ENCODE measurements around the gene UGT1A1. TPM values are rescaled to one million over a fixed set of nuclear protein-coding genes. Genes with fewer than 3 reads are reported as not detected.

UGT1A1 gene
- total and polyA plus RNA-seq, 2 donors (not counting 1 experiment from before 2014, with no cell fraction given) = not detected

DNA sequence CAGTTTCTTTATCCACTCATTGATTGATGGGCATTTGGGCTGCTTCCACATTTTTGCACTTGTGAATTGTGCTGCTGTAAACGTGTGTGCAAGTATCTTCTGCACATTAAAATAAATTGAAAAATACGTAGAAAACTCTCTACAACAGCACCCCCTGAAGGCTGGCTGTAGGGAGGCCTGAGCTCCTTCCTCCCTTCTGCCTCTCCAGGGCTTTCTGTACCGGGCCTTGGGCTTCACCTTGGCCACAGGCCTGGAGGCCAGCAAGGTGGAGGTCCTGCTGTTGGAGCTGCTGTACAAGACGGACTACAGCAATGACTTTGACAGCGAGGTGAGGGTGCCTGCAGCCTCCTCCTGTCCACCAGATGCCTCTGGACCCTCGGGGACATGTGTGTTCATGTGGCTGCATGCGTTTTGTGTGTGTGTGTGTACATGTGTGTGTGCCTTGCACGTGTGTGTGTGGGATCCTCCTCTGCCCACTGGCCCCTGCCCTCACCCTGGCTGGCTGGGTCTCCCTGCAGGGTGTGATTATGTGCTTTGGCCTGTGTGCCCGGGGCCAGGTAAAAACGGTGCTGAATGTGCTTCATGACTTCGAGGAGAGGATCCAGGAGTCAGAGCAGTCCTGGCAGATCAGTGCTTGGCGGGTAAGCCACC is 47.3 kb downstream of the UGT1A1 start:
- Histone ChIP-seq H3K9me3 (ENCODE audit: control extremely low read depth in 1 of 3, control insufficient read depth in 2 of 3, insufficient read depth in 1 of 3, low read length in 2 of 3) (no peaks in the 10 kb centered on the region), H3K4me1 (ENCODE audit: control insufficient read depth in 2 of 2, insufficient read depth in 2 of 2, low read length in 2 of 2) (no peaks in the 10 kb centered on the region), H3K36me3 (replicated peaks in 1 of 2; ENCODE audit: control extremely low read depth in 1 of 2, control insufficient read depth in 1 of 2, extremely low read depth in 1 of 2, insufficient read depth in 2 of 2, low read length in 1 of 2) (no peaks in the 10 kb centered on the region), H3K27me3 (replicated peaks in 1 of 4; ENCODE audit: control extremely low read depth in 1 of 4, control insufficient read depth in 3 of 4, insufficient read depth in 4 of 4, low read length in 3 of 4) (peaks cover 0 to 14% (median 0%) of the 10 kb centered on the region in 4 experiments), H3K4me2 (replicated peaks; ENCODE audit: low read depth, low read length, poor library complexity, severe bottlenecking) (no peak overlapping the region), H3K27ac (ENCODE audit: low read length in 2 of 2) (no peak overlapping the region), H4K20me1 (ENCODE audit: control insufficient read depth, insufficient read depth, low read length, poor library complexity, severe bottlenecking) (no peaks in the 10 kb centered on the region), H3K4me3 (ENCODE audit: control extremely low read depth in 1 of 5, extremely low read depth in 1 of 5, insufficient read depth in 1 of 5, low read depth in 2 of 5, low read length in 4 of 5) (no peak overlapping the region), H3K9ac (ENCODE audit: low read length) (no peak overlapping the region), H2AFZ (ENCODE audit: insufficient read depth, low read depth, low read length, poor library complexity, severe bottlenecking) (no peak overlapping the region), H3K79me2 (ENCODE audit: control insufficient read depth, insufficient read depth, low read length) (no peaks in the 10 kb centered on the region)
- ChIA-PET POLR2A (no interaction called here), CTCF (no interaction called here)
- H3K4me1 Mint-ChIP-seq = no peaks in the 10 kb centered on the region
- no peak overlapping the region for H3K4me3 Mint-ChIP-seq
- H3K27me3 Mint-ChIP-seq = peaks cover 32% of the 10 kb centered on the region
- 90% methylated on average over 9 of the region's 12 CpGs for WGBS (ENCODE audit: insufficient coverage)
- intact Hi-C loops (cut with micrococcal nuclease) = no loop called here
- no peak for DNase-seq
- no peak for ATAC-seq (ENCODE audit: low read depth)
- H3K27ac Mint-ChIP-seq = no peak overlapping the region
- no peak for TF ChIP-seq EZH2 (IDR thresholded peaks at IDR 0.05; ENCODE audit: borderline replicate concordance, insufficient read depth, low read depth, low read length, poor library complexity, severe bottlenecking)
- no peaks in the 10 kb centered on the region for H3K9me3 Mint-ChIP-seq (ENCODE audit: insufficient read depth)

DNA sequence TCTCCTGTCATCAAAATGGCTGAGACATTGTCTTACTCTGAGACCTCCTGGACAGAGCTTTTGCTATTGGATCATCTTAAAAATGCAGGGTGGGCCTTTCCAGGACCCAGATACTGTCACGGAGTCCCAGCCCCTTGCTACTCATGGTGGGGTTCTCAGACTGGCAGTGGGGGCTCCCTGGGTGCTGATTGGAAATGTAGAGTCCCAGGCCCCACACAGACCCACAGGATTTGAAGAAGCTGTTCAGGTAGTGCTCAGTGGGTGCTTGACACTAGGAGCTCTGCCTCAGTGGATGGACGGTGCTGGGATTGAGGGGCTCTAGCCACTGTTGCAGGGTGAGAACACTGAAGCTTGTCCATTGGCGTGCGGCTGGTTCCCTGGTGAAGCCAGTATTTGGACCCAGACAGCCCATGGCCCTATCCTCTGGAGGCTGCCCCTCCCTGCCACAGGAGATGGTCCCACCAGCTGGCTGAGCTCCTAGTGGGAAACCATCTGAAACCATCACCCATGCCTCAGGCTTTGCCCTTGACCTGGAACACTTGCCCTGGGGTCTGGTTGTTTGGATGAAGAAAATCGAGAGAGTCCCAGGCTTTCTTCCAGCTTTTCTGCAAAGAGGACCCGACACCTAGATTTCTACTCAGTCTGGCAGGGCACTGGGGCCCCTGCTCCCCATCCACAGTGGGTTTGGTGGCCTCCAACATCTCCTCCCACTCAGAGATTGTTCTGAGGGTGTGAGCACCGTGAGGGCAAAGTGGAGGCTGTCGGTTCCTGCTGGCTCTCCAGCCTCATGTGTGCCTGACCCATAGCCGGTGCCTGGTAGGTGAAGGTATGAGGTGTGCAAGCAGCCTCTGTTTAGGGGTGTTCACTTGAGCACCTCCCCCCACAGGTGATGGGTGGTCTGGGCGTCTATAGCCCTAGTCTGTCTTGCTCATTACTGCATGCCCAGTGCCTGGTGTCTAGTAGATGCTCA is 48.2 kb downstream of the UGT1A1 start:
- no peak overlapping the region for H3K9ac ChIP-seq (ENCODE audit: low read length)
- TF ChIP-seq CTCF (IDR thresholded peaks at IDR 0.05) = no peak
- TF ChIP-seq EZH2 (IDR thresholded peaks at IDR 0.05; ENCODE audit: borderline replicate concordance, insufficient read depth, low read depth, low read length, poor library complexity, severe bottlenecking) = no peak
- Mint-ChIP-seq H3K9me3 (ENCODE audit: insufficient read depth) (no peaks in the 10 kb centered on the region), H3K27ac (no peak overlapping the region), H3K4me1 (no peaks in the 10 kb centered on the region), H3K4me3 (no peak overlapping the region), H3K27me3 (peaks cover 28% of the 10 kb centered on the region)
- no peaks in the 10 kb centered on the region for H3K79me2 ChIP-seq (ENCODE audit: control insufficient read depth, insufficient read depth, low read length)
- no peak overlapping the region for H3K4me3 ChIP-seq (ENCODE audit: control extremely low read depth in 1 of 5, extremely low read depth in 1 of 5, insufficient read depth in 1 of 5, low read depth in 2 of 5, low read length in 4 of 5)
- H3K4me1 ChIP-seq (ENCODE audit: control insufficient read depth in 2 of 2, insufficient read depth in 2 of 2, low read length in 2 of 2) = no peaks in the 10 kb centered on the region
- no peak overlapping the region for H3K27ac ChIP-seq (ENCODE audit: low read length in 2 of 2)
- POLR2A ChIA-PET = no interaction called here
- DNase-seq (no peak), ATAC-seq (ENCODE audit: low read depth) (no peak)
- no peak overlapping the region for H2AFZ ChIP-seq (ENCODE audit: insufficient read depth, low read depth, low read length, poor library complexity, severe bottlenecking)
- H3K9me3 ChIP-seq (ENCODE audit: control extremely low read depth in 1 of 3, control insufficient read depth in 2 of 3, insufficient read depth in 1 of 3, low read length in 2 of 3) = no peaks in the 10 kb centered on the region
- WGBS (ENCODE audit: insufficient coverage) = 91% methylated on average over 7 of the region's 10 CpGs
- no peak overlapping the region for H3K4me2 ChIP-seq (replicated peaks; ENCODE audit: low read depth, low read length, poor library complexity, severe bottlenecking)
- no peaks in the 10 kb centered on the region for H4K20me1 ChIP-seq (ENCODE audit: control insufficient read depth, insufficient read depth, low read length, poor library complexity, severe bottlenecking)
- peaks cover 0 to 10% (median 0%) of the 10 kb centered on the region in 4 experiments for H3K27me3 ChIP-seq (replicated peaks in 1 of 4; ENCODE audit: control extremely low read depth in 1 of 4, control insufficient read depth in 3 of 4, insufficient read depth in 4 of 4, low read length in 3 of 4)
- intact Hi-C loops (cut with micrococcal nuclease) = no loop called here
- H3K36me3 ChIP-seq (replicated peaks in 1 of 2; ENCODE audit: control extremely low read depth in 1 of 2, control insufficient read depth in 1 of 2, extremely low read depth in 1 of 2, insufficient read depth in 2 of 2, low read length in 1 of 2) = no peaks in the 10 kb centered on the region
- CTCF ChIA-PET = no interaction called here
